HEK293T (cell line): ENCODE results near the gene FBXO10.

Experiments used
- BHLHE40 ChIP-seq: fragments of 450-650 bp; IDR thresholded peaks from 2 replicates; pipeline ENCODE4 v1.6.1; 2016; ENCODE audit warnings: mild to moderate bottlenecking, moderate library complexity, borderline replicate concordance
- CTBP1 ChIP-seq: fragments of 450-650 bp; IDR thresholded peaks from 2 replicates; pipeline ENCODE4 v1.6.1; 2016; ENCODE audit warnings: borderline replicate concordance
- FOXK2 ChIP-seq: fragments of 450-650 bp; IDR thresholded peaks from 2 replicates; pipeline ENCODE4 v1.6.1; 2016; ENCODE audit warnings: mild to moderate bottlenecking
- FOXM1 ChIP-seq: fragments of 450-650 bp; IDR thresholded peaks from 2 replicates; pipeline ENCODE4 v1.6.1; 2017; ENCODE audit warnings: mild to moderate bottlenecking, borderline replicate concordance
- LEF1 ChIP-seq: fragments of 450-650 bp; IDR thresholded peaks from 2 replicates; pipeline ENCODE4 v1.6.1; 2017; ENCODE audit warnings: mild to moderate bottlenecking, borderline replicate concordance
- SUZ12 ChIP-seq: fragments of 450-650 bp; IDR thresholded peaks from 2 replicates; pipeline ENCODE4 v1.6.1; 2016; ENCODE audit warnings: mild to moderate bottlenecking
- TARDBP ChIP-seq: fragments of 450-650 bp; IDR thresholded peaks from 2 replicates; pipeline ENCODE4 v1.6.1; 2016

DNA sequence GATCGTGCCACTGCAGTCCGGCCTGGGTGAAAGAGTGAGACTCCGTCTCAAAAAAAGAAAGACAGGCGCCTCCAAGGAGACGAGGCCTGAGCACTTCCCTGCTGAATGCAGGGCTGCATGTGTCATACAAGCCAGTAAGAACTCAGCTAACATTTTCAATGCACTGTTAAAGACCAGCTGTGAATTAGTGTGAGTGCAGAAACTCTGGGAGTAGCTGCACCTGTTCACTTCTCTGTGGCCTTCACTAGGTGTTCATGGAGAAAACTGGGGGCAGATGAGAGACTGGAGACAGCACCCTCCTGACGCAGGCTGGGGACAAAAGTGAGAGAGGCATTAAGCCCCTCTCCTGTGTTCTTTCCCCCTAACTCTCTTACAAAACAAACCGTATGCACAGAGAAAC, 41.8 kb downstream of the FBXO10 start:
- TF ChIP-seq FOXK2 (no peak), FOXM1 (no peak), TARDBP (no peak), BHLHE40 (no peak), LEF1 (no peak), CTBP1 (no peak), SUZ12 (no peak)
